Measurements from ENCODE around the gene GDF2. TPM values are rescaled to one million over a fixed set of nuclear protein-coding genes. Genes with fewer than 3 reads are reported as not detected.

The GDF2 gene
- total RNA-seq, 1 experiment from 2014 or later, result not detected

GRCh38 chr10:47312663-47312995, 9.6 kb upstream of the GDF2 start:
- DNase-seq, result no peak
- H3K4me3 ChIP-seq (ENCODE audit: insufficient read depth, low read depth, low read length), result no peak overlapping the region
- H3K27me3 ChIP-seq (ENCODE audit: control insufficient read depth, insufficient read depth, low read length), result no peaks in the 10 kb centered on the region
- H3K36me3 ChIP-seq (replicated peaks; ENCODE audit: control insufficient read depth, insufficient read depth, low read length), result no peaks in the 10 kb centered on the region

GRCh38 chr10:47314416-47314970, 7.8 kb upstream of the GDF2 start:
- Histone ChIP-seq H3K36me3 (replicated peaks; ENCODE audit: control insufficient read depth, insufficient read depth, low read length) (no peaks in the 10 kb centered on the region), H3K4me3 (ENCODE audit: insufficient read depth, low read depth, low read length) (no peak overlapping the region), H3K27me3 (ENCODE audit: control insufficient read depth, insufficient read depth, low read length) (no peaks in the 10 kb centered on the region)
- no peak for DNase-seq

GRCh38 chr10:47315421-47315820, 6.8 kb upstream of the GDF2 start:
- no peaks in the 10 kb centered on the region for H3K27me3 ChIP-seq (ENCODE audit: control insufficient read depth, insufficient read depth, low read length)
- no peak overlapping the region for H3K4me3 ChIP-seq (ENCODE audit: insufficient read depth, low read depth, low read length)
- DNase-seq, result no peak
- no peaks in the 10 kb centered on the region for H3K36me3 ChIP-seq (replicated peaks; ENCODE audit: control insufficient read depth, insufficient read depth, low read length)

GRCh38 chr10:47316131-47316530, 6.1 kb upstream of the GDF2 start:
- Histone ChIP-seq H3K27me3 (ENCODE audit: control insufficient read depth, insufficient read depth, low read length) (no peaks in the 10 kb centered on the region), H3K4me3 (ENCODE audit: insufficient read depth, low read depth, low read length) (no peak overlapping the region), H3K36me3 (replicated peaks; ENCODE audit: control insufficient read depth, insufficient read depth, low read length) (no peaks in the 10 kb centered on the region)
- DNase-seq, result no peak

- Histone ChIP-seq H3K4me3 (ENCODE audit: insufficient read depth, low read depth, low read length) (no peak overlapping the region), H3K27me3 (ENCODE audit: control insufficient read depth, insufficient read depth, low read length) (no peaks in the 10 kb centered on the region), H3K36me3 (replicated peaks; ENCODE audit: control insufficient read depth, insufficient read depth, low read length) (no peaks in the 10 kb centered on the region)
- DNase-seq, result no peak
These were observed 5.0 kb upstream of the GDF2 start for GRCh38 chr10:47317251-47317650.

DNA sequence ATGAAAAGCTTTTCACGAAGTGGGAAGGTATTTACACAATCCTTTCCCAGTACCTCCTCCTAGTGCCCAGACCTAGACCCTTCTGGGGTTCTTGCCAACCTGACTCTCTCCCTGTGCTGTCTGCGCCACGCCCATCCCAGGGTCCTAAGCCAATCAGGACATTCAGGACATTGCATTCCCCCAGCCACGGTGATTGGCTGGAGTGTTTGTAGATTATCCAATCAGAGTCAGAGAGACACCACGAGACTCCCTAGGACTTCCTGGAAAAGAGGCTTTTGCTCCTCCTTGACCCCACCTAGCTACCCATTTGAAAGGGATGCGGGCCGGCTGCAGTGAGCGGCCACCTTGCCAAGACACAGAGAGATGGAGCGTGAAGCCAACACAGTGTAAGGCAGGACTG, 3.5 kb upstream of the GDF2 start:
- Histone ChIP-seq H3K36me3 (replicated peaks; ENCODE audit: control insufficient read depth, insufficient read depth, low read length) (no peaks in the 10 kb centered on the region), H3K4me3 (ENCODE audit: insufficient read depth, low read depth, low read length) (no peak overlapping the region), H3K27me3 (ENCODE audit: control insufficient read depth, insufficient read depth, low read length) (no peaks in the 10 kb centered on the region)
- DNase-seq, result peak; percentile 84

DNA sequence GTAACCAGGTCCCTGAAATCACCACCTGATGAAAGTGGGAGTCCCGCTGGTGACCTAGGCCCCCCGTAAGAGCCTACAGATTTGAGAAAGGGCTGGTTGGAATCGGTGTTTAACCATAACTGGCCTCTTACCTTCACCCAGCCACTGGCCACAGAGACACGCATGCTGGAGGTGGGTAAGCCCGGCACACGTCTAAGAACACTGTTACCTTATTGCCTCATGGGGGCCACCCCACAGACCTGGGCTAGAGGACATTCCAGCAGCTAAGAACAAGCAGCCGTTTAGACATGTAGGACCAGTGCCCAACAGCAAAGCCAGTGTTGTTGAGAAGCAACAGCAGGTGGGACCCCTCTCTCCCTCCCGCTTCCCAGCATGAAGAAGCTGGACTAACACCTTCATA, 2.5 kb upstream of the GDF2 start:
- no peaks in the 10 kb centered on the region for H3K27me3 ChIP-seq (ENCODE audit: control insufficient read depth, insufficient read depth, low read length)
- no peaks in the 10 kb centered on the region for H3K36me3 ChIP-seq (replicated peaks; ENCODE audit: control insufficient read depth, insufficient read depth, low read length)
- no peak for DNase-seq
- no peak overlapping the region for H3K4me3 ChIP-seq (ENCODE audit: insufficient read depth, low read depth, low read length)

DNA sequence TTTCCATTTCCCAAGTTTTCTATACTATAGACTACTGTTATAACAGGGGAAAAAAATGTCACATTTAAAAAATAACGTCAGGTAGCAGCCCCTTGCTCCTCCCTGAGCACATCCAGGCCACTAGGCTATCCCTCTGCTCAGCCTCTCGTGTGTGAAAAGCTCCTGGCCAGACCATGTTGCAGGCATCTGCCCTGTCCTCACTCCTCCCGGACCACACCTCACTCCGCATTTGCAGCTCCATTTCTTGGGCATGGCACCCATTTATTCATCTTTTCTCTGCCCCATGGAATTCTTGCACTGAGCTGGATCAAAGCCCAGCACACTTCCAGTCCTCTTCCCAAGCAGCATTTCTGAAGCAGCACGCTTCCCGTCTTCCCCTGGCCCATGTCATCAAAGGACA, 1.4 kb upstream of the GDF2 start:
- Histone ChIP-seq H3K27me3 (ENCODE audit: control insufficient read depth, insufficient read depth, low read length) (no peaks in the 10 kb centered on the region), H3K4me3 (ENCODE audit: insufficient read depth, low read depth, low read length) (no peak overlapping the region), H3K36me3 (replicated peaks; ENCODE audit: control insufficient read depth, insufficient read depth, low read length) (no peaks in the 10 kb centered on the region)
- DNase-seq, result no peak

GRCh38 chr10:47321521-47322195, 596 bp upstream of the GDF2 start:
- Histone ChIP-seq H3K4me3 (ENCODE audit: insufficient read depth, low read depth, low read length) (no peak overlapping the region), H3K36me3 (replicated peaks; ENCODE audit: control insufficient read depth, insufficient read depth, low read length) (no peaks in the 10 kb centered on the region), H3K27me3 (ENCODE audit: control insufficient read depth, insufficient read depth, low read length) (no peaks in the 10 kb centered on the region)
- DNase-seq, result no peak

DNA sequence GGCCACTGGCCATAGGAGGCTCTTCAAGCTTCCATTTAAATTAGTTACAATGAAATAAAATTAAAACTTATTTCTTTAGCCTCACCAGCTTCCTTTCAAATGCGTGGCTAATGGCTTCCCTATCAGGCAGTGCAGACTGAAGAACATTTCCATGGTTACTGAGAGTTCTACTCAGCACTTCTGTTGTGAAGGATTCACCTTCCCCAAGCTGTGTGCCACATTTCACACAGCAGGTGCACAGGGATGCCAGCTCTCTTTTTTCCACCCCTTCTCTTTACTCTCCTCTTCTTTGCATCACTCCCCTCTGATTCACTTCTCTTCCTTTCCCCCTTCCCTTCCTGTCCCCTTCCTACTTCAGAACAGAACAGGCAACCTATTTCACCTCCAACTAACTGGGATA, 833 bp downstream of the GDF2 start:
- H3K4me3 ChIP-seq (ENCODE audit: insufficient read depth, low read depth, low read length), result no peak overlapping the region
- no peaks in the 10 kb centered on the region for H3K36me3 ChIP-seq (replicated peaks; ENCODE audit: control insufficient read depth, insufficient read depth, low read length)
- no peak for DNase-seq
- no peaks in the 10 kb centered on the region for H3K27me3 ChIP-seq (ENCODE audit: control insufficient read depth, insufficient read depth, low read length)

DNA sequence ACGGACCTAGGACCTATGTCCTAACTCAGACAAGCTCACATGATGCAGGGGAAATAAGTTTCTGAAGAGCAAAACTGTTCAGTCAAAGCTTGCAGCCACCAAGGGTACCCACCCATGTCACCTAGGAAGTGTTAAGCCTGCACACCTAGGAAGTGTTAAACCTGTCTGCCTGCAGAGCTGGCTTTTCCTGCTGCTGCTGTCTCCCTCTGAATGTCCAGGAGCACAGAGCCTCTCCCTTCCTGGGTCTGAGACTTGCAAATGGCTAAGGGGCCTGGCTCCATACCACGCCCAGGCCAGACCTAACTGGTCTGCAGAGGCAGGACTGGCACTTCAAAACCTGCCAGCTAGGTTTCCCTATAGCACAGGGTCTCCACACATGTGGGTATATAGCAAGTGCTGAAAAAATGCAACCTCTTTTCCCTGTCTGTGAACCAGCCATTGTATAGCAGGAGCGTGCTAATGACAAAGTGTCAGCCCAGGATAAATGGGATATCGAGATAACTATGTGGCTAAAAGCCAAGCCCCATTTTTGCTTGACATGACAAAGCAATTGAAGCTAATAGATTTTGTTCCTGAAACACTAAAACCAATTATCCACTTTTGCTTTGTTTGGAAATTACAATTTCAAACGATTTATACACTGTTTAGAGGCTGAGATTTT, 1.5 kb downstream of the GDF2 start:
- no peak overlapping the region for H3K4me3 ChIP-seq (ENCODE audit: insufficient read depth, low read depth, low read length)
- no peaks in the 10 kb centered on the region for H3K36me3 ChIP-seq (replicated peaks; ENCODE audit: control insufficient read depth, insufficient read depth, low read length)
- DNase-seq, result no peak
- H3K27me3 ChIP-seq (ENCODE audit: control insufficient read depth, insufficient read depth, low read length), result no peaks in the 10 kb centered on the region

DNA sequence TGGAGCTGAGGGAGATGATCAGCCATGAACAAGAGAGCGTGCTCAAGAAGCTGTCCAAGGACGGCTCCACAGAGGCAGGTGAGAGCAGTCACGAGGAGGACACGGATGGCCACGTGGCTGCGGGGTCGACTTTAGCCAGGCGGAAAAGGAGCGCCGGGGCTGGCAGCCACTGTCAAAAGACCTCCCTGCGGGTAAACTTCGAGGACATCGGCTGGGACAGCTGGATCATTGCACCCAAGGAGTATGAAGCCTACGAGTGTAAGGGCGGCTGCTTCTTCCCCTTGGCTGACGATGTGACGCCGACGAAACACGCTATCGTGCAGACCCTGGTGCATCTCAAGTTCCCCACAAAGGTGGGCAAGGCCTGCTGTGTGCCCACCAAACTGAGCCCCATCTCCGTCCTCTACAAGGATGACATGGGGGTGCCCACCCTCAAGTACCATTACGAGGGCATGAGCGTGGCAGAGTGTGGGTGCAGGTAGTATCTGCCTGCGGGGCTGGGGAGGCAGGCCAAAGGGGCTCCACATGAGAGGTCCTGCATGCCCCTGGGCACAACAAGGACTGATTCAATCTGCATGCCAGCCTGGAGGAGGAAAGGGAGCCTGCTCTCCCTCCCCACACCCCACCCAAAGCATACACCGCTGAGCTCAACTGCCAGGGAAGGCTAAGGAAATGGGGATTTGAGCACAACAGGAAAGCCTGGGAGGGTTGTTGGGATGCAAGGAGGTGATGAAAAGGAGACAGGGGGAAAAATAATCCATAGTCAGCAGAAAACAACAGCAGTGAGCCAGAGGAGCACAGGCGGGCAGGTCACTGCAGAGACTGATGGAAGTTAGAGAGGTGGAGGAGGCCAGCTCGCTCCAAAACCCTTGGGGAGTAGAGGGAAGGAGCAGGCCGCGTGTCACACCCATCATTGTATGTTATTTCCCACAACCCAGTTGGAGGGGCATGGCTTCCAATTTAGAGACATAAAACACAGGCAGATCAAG, 3.3 kb downstream of the GDF2 start:
- no peaks in the 10 kb centered on the region for H3K36me3 ChIP-seq (replicated peaks; ENCODE audit: control insufficient read depth, insufficient read depth, low read length)
- no peaks in the 10 kb centered on the region for H3K27me3 ChIP-seq (ENCODE audit: control insufficient read depth, insufficient read depth, low read length)
- DNase-seq, result no peak
- no peak overlapping the region for H3K4me3 ChIP-seq (ENCODE audit: insufficient read depth, low read depth, low read length)

DNA sequence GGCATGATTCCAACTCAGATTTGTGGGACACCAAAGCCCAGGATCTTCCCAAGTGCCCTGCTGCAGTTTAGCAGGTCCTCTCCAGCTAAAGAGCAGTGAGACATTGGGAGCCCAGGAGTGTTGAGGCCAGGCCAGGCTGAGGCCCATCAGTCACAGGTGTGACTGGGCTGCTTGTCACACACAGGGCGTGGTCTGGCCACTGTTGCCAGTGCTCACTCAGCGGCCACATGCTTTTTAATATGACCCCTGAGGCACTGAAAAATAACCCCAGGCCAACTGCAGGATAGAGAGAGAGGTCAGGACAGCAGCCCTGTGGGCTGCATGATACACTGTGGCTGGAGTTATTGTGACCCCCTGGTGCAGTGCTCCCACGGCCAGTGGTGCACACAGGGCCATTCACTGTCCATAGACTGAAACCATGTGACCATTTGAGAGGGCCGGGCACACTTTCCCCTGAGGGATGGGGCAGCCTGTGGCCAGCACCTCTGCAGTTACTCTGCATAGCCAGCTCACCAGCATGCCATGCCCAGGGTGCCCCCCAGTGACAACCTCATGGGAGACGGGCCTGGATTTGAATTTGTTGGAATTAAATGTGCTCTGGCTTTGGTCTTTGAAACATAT, 4.2 kb downstream of the GDF2 start:
- no peak for DNase-seq
- no peaks in the 10 kb centered on the region for H3K36me3 ChIP-seq (replicated peaks; ENCODE audit: control insufficient read depth, insufficient read depth, low read length)
- no peaks in the 10 kb centered on the region for H3K27me3 ChIP-seq (ENCODE audit: control insufficient read depth, insufficient read depth, low read length)

GRCh38 chr10:47326927-47327330, 4.7 kb downstream of the GDF2 start:
- Histone ChIP-seq H3K36me3 (replicated peaks; ENCODE audit: control insufficient read depth, insufficient read depth, low read length) (no peaks in the 10 kb centered on the region), H3K27me3 (ENCODE audit: control insufficient read depth, insufficient read depth, low read length) (no peaks in the 10 kb centered on the region), H3K4me3 (ENCODE audit: insufficient read depth, low read depth, low read length) (no peak overlapping the region)
- DNase-seq, result no peak

More for the DNA sequence above, 4.2 kb downstream of the GDF2 start:
- H3K4me3 ChIP-seq (ENCODE audit: insufficient read depth, low read depth, low read length), result no peak overlapping the region
